IMR-90 (cell line): ENCODE data around the gene KIF20B. TPM values are rescaled to one million over a fixed set of nuclear protein-coding genes. Genes with fewer than 3 reads are reported as not detected.

Experiments
- ATAC-seq: fragments of 200-7000 bp; cut with Tn5 transposase; 2 replicates; pipeline ENCODE4 v1.9.1; 2020; ENCODE audit warnings: low read depth, mild to moderate bottlenecking, moderate library complexity
- BruUV-seq: library from RNA; stranded (reverse); fragments of 400-500 nt; replicated peaks from 2 replicates; lab custom pipeline; 2021; lab: Mats Ljungman, UMichigan
- CTCF ChIA-PET: fragments of 300-600 bp; formaldehyde crosslinking; extraction: SDS; loops from one replicate; lab custom pipeline; 2021; ENCODE audit warnings: antibody characterized with exemption; lab: Yijun Ruan, JAX
- POLR2A ChIA-PET: fragments of 300-600 bp; sonication (Branson Sonifier 250); formaldehyde crosslinking; loops from one replicate; lab custom pipeline; 2022; ENCODE audit warnings: antibody characterized with exemption; ENCODE audit not compliant: unreplicated experiment; lab: Charles Lee
- DNase-seq: peaks from one replicate; pipeline ENCODE4 v3.0.0; 2013
- H2AFZ ChIP-seq: replicated peaks from 2 replicates; pipeline ENCODE3; 2013; ENCODE audit warnings: low read length, mild to moderate bottlenecking; ENCODE audit not compliant: poor library complexity
- H2AK5ac ChIP-seq: 2 replicates; pipeline ENCODE4 v1.6.1; 2013; ENCODE audit warnings: low read depth, low read length, inconsistent platforms
- H2AK9ac ChIP-seq: replicated peaks from 2 replicates; pipeline ENCODE3; 2013; ENCODE audit warnings: mild to moderate bottlenecking, low read depth, low read length, moderate library complexity; ENCODE audit not compliant: poor library complexity
- H2BK120ac ChIP-seq: 2 replicates; pipeline ENCODE4 v1.6.1; 2013; ENCODE audit warnings: low read depth, low read length, inconsistent platforms
- H2BK15ac ChIP-seq: 3 replicates; pipeline ENCODE4 v1.6.1; 2013; ENCODE audit warnings: low read depth, low read length, inconsistent platforms
- H2BK20ac ChIP-seq: 2 replicates; pipeline ENCODE4 v1.6.1; 2013; ENCODE audit warnings: low read depth, mild to moderate bottlenecking, inconsistent platforms, low read length, moderate library complexity
- H2BK5ac ChIP-seq: 2 replicates; pipeline ENCODE4 v1.6.1; 2013; ENCODE audit warnings: mild to moderate bottlenecking, low read depth, low read length, inconsistent platforms; ENCODE audit not compliant: poor library complexity, severe bottlenecking
- H3K14ac ChIP-seq: replicated peaks from 2 replicates; pipeline ENCODE4 v1.6.1; 2013; ENCODE audit warnings: low read depth, low read length, inconsistent platforms
- H3K18ac ChIP-seq: 2 replicates; pipeline ENCODE4 v1.6.1; 2013; ENCODE audit warnings: low read depth, low read length, control low read depth
- H3K23ac ChIP-seq: 2 replicates; pipeline ENCODE4 v1.6.1; 2013; ENCODE audit warnings: low read depth, low read length, inconsistent platforms
- H3K27ac ChIP-seq: 2 replicates; pipeline ENCODE4 v1.5.1; 2013; ENCODE audit warnings: mild to moderate bottlenecking, control low read depth, low read length; ENCODE audit not compliant: insufficient read depth
- H3K27me3 ChIP-seq: 2 replicates; pipeline ENCODE4 v1.6.1; 2013; ENCODE audit warnings: low read length; ENCODE audit not compliant: control insufficient read depth, insufficient read depth
- H3K36me3 ChIP-seq: 2 replicates; pipeline ENCODE4 v1.6.1; 2013; ENCODE audit warnings: low read length, mixed read lengths; ENCODE audit not compliant: control insufficient read depth, insufficient read depth
- H3K4ac ChIP-seq: 2 replicates; pipeline ENCODE4 v1.6.1; 2013; ENCODE audit warnings: low read depth, low read length, inconsistent platforms
- H3K4me1 ChIP-seq: 2 replicates; pipeline ENCODE4 v1.6.1; 2013; ENCODE audit warnings: low read length, mixed read lengths; ENCODE audit not compliant: control insufficient read depth, insufficient read depth
- H3K4me2 ChIP-seq: 2 replicates; pipeline ENCODE4 v1.6.1; 2013; ENCODE audit warnings: low read depth, mild to moderate bottlenecking, control low read depth, low read length, moderate library complexity
- H3K4me3 ChIP-seq: 2 replicates; pipeline ENCODE4 v1.5.1; 2013; ENCODE audit warnings: low read depth, mild to moderate bottlenecking, control low read depth, low read length, moderate library complexity; ENCODE audit not compliant: insufficient read depth
- H3K56ac ChIP-seq: 2 replicates; pipeline ENCODE4 v1.6.1; 2013; ENCODE audit warnings: low read length, inconsistent platforms; ENCODE audit not compliant: insufficient read depth; ENCODE audit errors: extremely low read depth
- H3K79me1 ChIP-seq, 2 experiments: 2 replicates each; pipeline ENCODE4 v1.6.1; 2013; ENCODE audit warnings: low read length in 2 of 2, inconsistent platforms in 1 of 2, low read depth in 1 of 2
- H3K9ac ChIP-seq: 2 replicates; pipeline ENCODE4 v1.6.1; 2013; ENCODE audit warnings: low read depth, low read length, control low read depth
- H3K9me1 ChIP-seq: 2 replicates; pipeline ENCODE4 v1.6.1; 2013; ENCODE audit warnings: low read length, inconsistent platforms; ENCODE audit not compliant: insufficient read depth
- H3K9me3 ChIP-seq: 2 replicates; pipeline ENCODE4 v1.6.1; 2013; ENCODE audit warnings: low read length; ENCODE audit not compliant: control insufficient read depth, insufficient read depth
- H4K20me1 ChIP-seq: 2 replicates; pipeline ENCODE4 v1.6.1; 2013; ENCODE audit warnings: low read length, inconsistent platforms; ENCODE audit not compliant: insufficient read depth
- H4K5ac ChIP-seq: 2 replicates; pipeline ENCODE4 v1.6.1; 2013; ENCODE audit warnings: mild to moderate bottlenecking, low read depth, low read length, control low read depth
- H4K8ac ChIP-seq, 2 experiments: 2 replicates each; pipeline ENCODE4 v1.6.1; 2013; ENCODE audit warnings: low read depth in 2 of 2, low read length in 2 of 2, control low read depth in 1 of 2, inconsistent platforms in 1 of 2
- H4K91ac ChIP-seq: 2 replicates; pipeline ENCODE4 v1.6.1; 2013; ENCODE audit warnings: low read depth, low read length, inconsistent platforms; ENCODE audit not compliant: insufficient read depth
- MAFK ChIP-seq: IDR thresholded peaks from 2 replicates; pipeline ENCODE4 v1.6.1; 2012; ENCODE audit warnings: low read depth, low read length, improper control_type of control experiment
- WGBS, 2 experiments: methylation state at CpG; one replicate each; pipeline versions ENCODE4 v1.1.5 to v1.1.7; 2013; ENCODE audit warnings: missing lambda C conversion rate in 2 of 2; ENCODE audit not compliant: insufficient read length in 1 of 2; ENCODE audit errors: extremely low coverage in 2 of 2; 5-methylcytosine and 5-hydroxymethylcytosine counted together
- dilution Hi-C: fragments of 300-500 bp; cut with HindIII; formaldehyde crosslinking; loops from one replicate; pipeline ENCODE4 v1.14.3; 2018; ENCODE audit warnings: low sequenced_read_pairs; ENCODE audit not compliant: unreplicated experiment
- in situ Hi-C: fragments of 300-500 bp; cut with MboI; formaldehyde crosslinking; loops from 3 replicates; pipeline ENCODE4 v1.14.3; 2019; ENCODE audit warnings: low sequenced_read_pairs, inconsistent platforms, mixed read lengths
- intact Hi-C: fragments of 100-400 bp; cut with micrococcal nuclease; formaldehyde crosslinking; loops from 2 replicates; pipeline ENCODE4 v1.10.0; 2022
- polyA plus RNA-seq, 3 experiments: library from polyadenylated mRNA; depleted of rRNA; stranded (reverse); fragments of >200 nt; gene quantifications; 2 replicates each; pipeline ENCODE4 v1.2.3, GENCODE V29; 2012; ENCODE audit warnings: low replicate concordance in 1 of 3
- total RNA-seq: library from RNA; depleted of rRNA; stranded (reverse); fragments of >200 nt; gene quantifications from 2 replicates; pipeline ENCODE4 v1.2.3, GENCODE V29; 2012

Gene KIF20B
- total and polyA plus RNA-seq, 2 of the 4 experiments (the other 2 are of a cell fraction), result 3.1 to 23.5 TPM

DNA sequence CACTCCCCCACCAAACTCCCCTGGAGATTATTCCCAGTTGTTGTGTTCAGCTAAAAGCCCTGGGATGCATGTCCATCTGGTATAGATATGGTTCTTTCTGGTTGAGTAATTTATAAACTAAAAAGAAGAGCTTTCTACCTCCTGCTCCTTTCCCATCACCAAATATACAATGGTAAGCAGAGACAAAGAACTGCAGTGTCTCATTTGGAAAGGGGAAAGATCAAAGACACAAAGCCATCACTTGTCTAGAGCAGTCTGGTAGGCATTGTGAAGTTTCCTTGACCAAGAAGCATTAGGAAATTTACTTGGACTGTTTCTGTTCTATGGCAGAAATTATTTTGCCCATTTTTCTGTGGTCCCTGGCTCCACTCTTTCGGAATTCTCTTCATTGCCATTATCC lies 31.4 kb upstream of the KIF20B start:
- H3K56ac ChIP-seq, result no peak overlapping the region
- ATAC-seq, result no peak
- no peak overlapping the region for H3K18ac ChIP-seq
- no peak overlapping the region for H2BK15ac ChIP-seq
- CTCF ChIA-PET, result no interaction called here
- H4K91ac ChIP-seq, result no peak overlapping the region
- WGBS, 2 experiments, result no CpG with 5 or more reads among the region's 1 CpG
- no TSS peak for BruUV-seq
- dilution Hi-C loops, result no loop called here
- DNase-seq, result no peak
- POLR2A ChIA-PET, result no interaction called here
- no peaks in the 10 kb centered on the region; the same call in 1 of the 2 replicates for H3K27me3 ChIP-seq
- intact Hi-C loops, result no loop called here
- no peak overlapping the region for H2BK5ac ChIP-seq
- H3K79me1 ChIP-seq, result no peaks in the 10 kb centered on the region
- H2AK5ac ChIP-seq, result no peak overlapping the region
- no peaks in the 10 kb centered on the region for H3K36me3 ChIP-seq
- no peak overlapping the region for H3K4me3 ChIP-seq
- H2AFZ ChIP-seq, result no peak overlapping the region
- no peaks in the 10 kb centered on the region for H3K9me3 ChIP-seq
- H3K14ac ChIP-seq, result no peak overlapping the region
- H4K20me1 ChIP-seq, result no peaks in the 10 kb centered on the region
- no peak overlapping the region for H3K4me2 ChIP-seq
- no peak overlapping the region for H3K27ac ChIP-seq
- H2BK120ac ChIP-seq, result no peak overlapping the region
- no peak overlapping the region for H3K4ac ChIP-seq
- in situ Hi-C loops, result no loop called here
- no peak overlapping the region for H2BK20ac ChIP-seq
- H3K9me1 ChIP-seq, result no peaks in the 10 kb centered on the region
- H3K4me1 ChIP-seq, result peaks cover 2% of the 10 kb centered on the region; the same call in 1 of the 2 replicates
- H3K23ac ChIP-seq, result no peak overlapping the region
- no peak for TF ChIP-seq MAFK
- H4K8ac ChIP-seq, result no peak overlapping the region
- H4K5ac ChIP-seq, result no peak overlapping the region
- no peak overlapping the region for H2AK9ac ChIP-seq
- H3K9ac ChIP-seq, result no peak overlapping the region
